Measurements from ENCODE around the gene SLC27A6.

The SLC27A6 gene

DNA sequence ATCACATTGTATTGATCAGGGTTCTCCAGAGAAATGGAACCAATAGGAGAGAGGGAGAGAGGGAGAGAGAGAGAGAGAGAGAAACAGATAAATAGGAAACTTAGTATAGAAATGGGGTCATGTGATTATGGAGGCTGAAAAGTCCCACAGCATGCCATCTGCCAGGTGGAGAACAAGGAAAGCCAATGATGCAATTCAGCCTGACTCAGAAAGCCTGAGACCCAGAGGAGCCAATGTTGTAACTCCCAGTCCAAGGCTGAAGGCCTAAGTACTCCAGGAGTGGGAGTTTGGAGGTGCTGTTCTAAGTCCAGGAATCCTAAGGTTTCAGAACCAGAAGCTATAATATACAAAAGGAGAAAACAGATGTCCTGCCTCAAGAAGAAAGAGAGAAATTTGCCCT is 80.9 kb downstream of the SLC27A6 start:
- Mint-ChIP-seq H3K4me3 (no peak overlapping the region), H3K27ac (no peak overlapping the region), H3K27me3 (ENCODE audit: low read depth, poor library complexity) (no peaks in the 10 kb centered on the region), H3K4me1 (peaks cover 7% of the 10 kb centered on the region), H3K36me3 (ENCODE audit: low read depth) (no peaks in the 10 kb centered on the region), H3K9me3 (peaks cover 16% of the 10 kb centered on the region)
- no peak for TF ChIP-seq CTCF (IDR thresholded peaks at IDR 0.05)
- no peak for DNase-seq

DNA sequence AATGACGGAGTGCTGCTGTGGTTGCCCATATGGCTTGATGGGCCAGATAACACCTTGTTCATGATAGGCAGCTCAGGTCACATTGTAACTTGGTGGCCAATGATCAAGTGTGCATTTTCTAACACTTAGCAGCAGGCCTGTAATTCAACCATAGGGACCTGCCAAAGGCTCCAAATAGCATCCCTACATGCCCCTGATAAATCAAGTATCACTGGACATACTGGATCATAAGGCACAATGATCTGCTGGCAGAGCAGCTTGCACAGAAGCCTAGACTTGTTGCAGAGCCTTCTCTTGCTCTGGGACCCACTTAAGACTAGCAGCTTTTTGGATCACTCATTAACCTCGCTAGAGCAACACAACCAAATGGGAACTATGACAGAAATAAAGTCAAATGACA is 83.2 kb downstream of the SLC27A6 start:
- no peak overlapping the region for H3K27ac Mint-ChIP-seq
- no peaks in the 10 kb centered on the region for H3K4me1 Mint-ChIP-seq

DNA sequence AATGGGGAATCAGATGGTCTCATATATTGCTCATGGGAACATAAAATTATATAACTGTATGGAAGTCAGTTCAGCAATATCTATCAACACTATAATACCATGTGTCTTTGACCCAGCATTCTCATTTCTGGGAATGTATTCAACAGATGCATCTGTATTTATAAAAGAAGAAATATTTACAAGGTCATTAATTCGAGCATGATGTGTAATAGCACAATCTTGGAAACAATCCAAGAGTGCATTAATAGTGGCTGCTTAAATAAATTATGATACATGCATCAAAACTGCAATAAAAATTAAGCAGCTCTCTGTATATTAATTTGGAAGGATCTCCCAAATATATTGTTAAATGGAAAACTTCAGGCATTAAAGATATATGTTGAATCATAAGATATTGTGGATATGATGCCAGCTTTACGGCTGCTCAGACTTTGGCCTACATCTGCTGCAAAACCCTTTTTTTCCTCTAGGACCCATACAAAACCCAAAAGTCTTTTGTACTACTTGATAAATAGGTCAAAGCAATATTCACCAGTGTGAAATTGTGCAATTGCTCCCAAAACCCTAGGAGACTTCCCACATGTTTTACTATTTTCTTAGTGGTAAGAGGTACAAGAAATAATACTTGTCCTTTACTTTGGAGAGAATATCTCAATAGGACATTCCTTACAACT is 84.0 kb downstream of the SLC27A6 start:
- TF ChIP-seq CTCF (IDR thresholded peaks at IDR 0.05), result no peak
- Mint-ChIP-seq H3K27me3 (ENCODE audit: low read depth, poor library complexity) (peaks cover under 1% of the 10 kb centered on the region), H3K36me3 (ENCODE audit: low read depth) (no peaks in the 10 kb centered on the region), H3K9me3 (peaks cover 6% of the 10 kb centered on the region), H3K4me1 (no peaks in the 10 kb centered on the region), H3K27ac (no peak overlapping the region), H3K4me3 (no peak overlapping the region)
- DNase-seq, result no peak

More for the DNA sequence above, 83.2 kb downstream of the SLC27A6 start:
- Mint-ChIP-seq H3K27me3 (ENCODE audit: low read depth, poor library complexity) (no peaks in the 10 kb centered on the region), H3K9me3 (peaks cover 11% of the 10 kb centered on the region), H3K36me3 (ENCODE audit: low read depth) (no peaks in the 10 kb centered on the region), H3K4me3 (no peak overlapping the region)
- DNase-seq, result no peak
- TF ChIP-seq CTCF (IDR thresholded peaks at IDR 0.05), result no peak

DNA sequence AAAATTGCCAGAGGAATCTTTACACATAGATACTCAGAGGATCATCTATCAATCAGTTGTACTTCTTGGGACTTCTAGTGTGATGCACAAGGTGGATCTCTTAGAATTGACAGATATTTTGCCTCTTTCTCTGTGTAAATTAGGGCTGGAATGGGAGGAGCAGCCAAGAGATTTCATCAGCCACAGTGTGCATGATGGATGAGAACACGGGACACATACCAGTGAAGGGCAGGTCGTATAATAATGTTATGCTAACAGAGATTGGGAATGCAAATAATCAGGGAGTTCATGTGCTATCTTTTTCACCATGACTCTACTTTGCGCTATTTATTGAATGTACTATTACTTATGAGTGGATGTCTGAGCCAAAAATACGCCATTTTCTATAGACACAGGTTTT is 86.0 kb downstream of the SLC27A6 start:
- DNase-seq, result no peak
- H3K4me1 Mint-ChIP-seq, result no peaks in the 10 kb centered on the region
- no peaks in the 10 kb centered on the region for H3K9me3 Mint-ChIP-seq
- H3K27me3 Mint-ChIP-seq (ENCODE audit: low read depth, poor library complexity), result peaks cover 5% of the 10 kb centered on the region
- no peak for TF ChIP-seq CTCF (IDR thresholded peaks at IDR 0.05)
- no peak overlapping the region for H3K27ac Mint-ChIP-seq
- H3K4me3 Mint-ChIP-seq, result no peak overlapping the region
- H3K36me3 Mint-ChIP-seq (ENCODE audit: low read depth), result no peaks in the 10 kb centered on the region

DNA sequence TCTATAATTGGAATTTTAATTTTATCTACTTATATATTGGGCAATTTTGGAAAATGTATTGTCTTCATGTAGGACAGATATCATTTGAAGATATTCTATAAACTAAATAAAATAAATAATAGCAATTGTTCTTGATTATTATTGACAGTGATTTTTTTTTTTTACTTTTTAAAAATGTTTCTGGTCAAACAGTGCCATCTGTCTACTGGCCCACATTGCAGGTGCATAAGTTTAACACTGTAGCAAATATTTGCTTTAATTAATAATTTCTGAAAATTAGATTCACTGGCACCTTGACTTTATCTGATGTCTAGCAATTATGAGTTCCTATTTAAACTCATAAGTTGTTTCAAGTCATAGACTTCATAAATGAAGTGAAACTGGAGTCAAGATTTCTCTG is 88.2 kb downstream of the SLC27A6 start:
- no peak overlapping the region for H3K27ac Mint-ChIP-seq
- no peak overlapping the region for H3K4me3 Mint-ChIP-seq
- DNase-seq, result no peak
- H3K36me3 Mint-ChIP-seq (ENCODE audit: low read depth), result no peaks in the 10 kb centered on the region
- peaks cover 5% of the 10 kb centered on the region for H3K27me3 Mint-ChIP-seq (ENCODE audit: low read depth, poor library complexity)
- TF ChIP-seq CTCF (IDR thresholded peaks at IDR 0.05), result no peak
- peaks cover 11% of the 10 kb centered on the region for H3K9me3 Mint-ChIP-seq
- no peaks in the 10 kb centered on the region for H3K4me1 Mint-ChIP-seq

DNA sequence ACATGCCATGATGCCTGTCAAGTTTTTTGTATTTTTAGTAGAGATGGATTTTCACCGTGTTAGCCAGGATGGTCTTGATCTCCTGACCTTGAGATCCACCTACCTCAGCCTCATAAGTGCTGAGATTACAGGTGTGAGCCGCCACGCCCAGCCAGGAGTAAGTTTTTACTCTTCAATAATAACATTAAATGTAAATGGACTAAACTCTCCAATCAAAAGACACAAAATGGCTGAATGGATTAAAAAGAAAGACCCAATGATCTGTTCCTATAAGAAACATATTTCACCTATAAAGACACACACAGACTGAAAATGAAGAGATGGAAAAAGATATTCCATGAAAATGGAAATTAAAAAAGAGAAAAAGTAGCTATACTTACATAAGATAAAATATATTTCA is 92.0 kb downstream of the SLC27A6 start:
- no peaks in the 10 kb centered on the region for H3K36me3 Mint-ChIP-seq (ENCODE audit: low read depth)
- DNase-seq, result no peak
- no peaks in the 10 kb centered on the region for H3K4me1 Mint-ChIP-seq
- no peak overlapping the region for H3K4me3 Mint-ChIP-seq
- no peak for TF ChIP-seq CTCF (IDR thresholded peaks at IDR 0.05)
- peaks cover 10% of the 10 kb centered on the region for H3K27me3 Mint-ChIP-seq (ENCODE audit: low read depth, poor library complexity)
- H3K27ac Mint-ChIP-seq, result no peak overlapping the region
- H3K9me3 Mint-ChIP-seq, result peaks cover 11% of the 10 kb centered on the region

Data from nephron progenitor cell (in vitro differentiated cells).